Naive thymus-derived CD8-positive, alpha-beta T cell (primary cell): ENCODE measurements around the gene CNOT2. TPM values are rescaled to one million over a fixed set of nuclear protein-coding genes. Genes with fewer than 3 reads are reported as not detected.
A peak's percentile ranks its signal among the peaks of the same experiment; 100 is the strongest.

Source experiments
- ATAC-seq, 2 donors: fragments of 150-1000 bp; cut with Tn5 transposase in 1 of 2; sonication (Bioruptor Pico), chemical (Tn5 transposase) in 1 of 2; 1 replicate in 1 of 2; 2 replicates in 1 of 2; pipeline ENCODE4 v1.10.0; 2021; ENCODE audit warnings: mild to moderate bottlenecking in 2 of 2, moderate library complexity in 2 of 2
- POLR2A ChIA-PET: fragments of 350-600 bp; sonication (Branson Sonifier 250); formaldehyde crosslinking; loops from one replicate; lab custom pipeline; 2021; ENCODE audit warnings: antibody characterized with exemption; lab: Charles Lee
- DNase-seq, 10 donors: peaks; one replicate each; pipeline versions ENCODE4 v3.0.0 to v3.0.0-alpha.2; 2020 to 2022
- H3K27ac Mint-ChIP-seq, 10 donors: one replicate each; pipeline ENCODE4 v1.8.0; 2020 to 2022; ENCODE audit warnings: mild to moderate bottlenecking in 10 of 10, mixed read lengths in 10 of 10, moderate library complexity in 4 of 10, inconsistent platforms in 1 of 10
- H3K27me3 Mint-ChIP-seq, 5 donors: one replicate each; pipeline ENCODE4 v1.8.0; 2021 to 2022; ENCODE audit warnings: mixed read lengths in 5 of 5
- H3K36me3 Mint-ChIP-seq, 3 donors: one replicate each; pipeline ENCODE4 v1.8.0; 2020 to 2022; ENCODE audit warnings: mixed read lengths in 3 of 3, mild to moderate bottlenecking in 2 of 3, inconsistent platforms in 1 of 3
- H3K4me1 Mint-ChIP-seq, 4 donors: one replicate each; pipeline ENCODE4 v1.8.0; 2021 to 2022; ENCODE audit warnings: mixed read lengths in 4 of 4
- H3K4me3 Mint-ChIP-seq, 10 donors: one replicate each; pipeline ENCODE4 v1.8.0; 2020 to 2022; ENCODE audit warnings: mild to moderate bottlenecking in 10 of 10, mixed read lengths in 10 of 10, moderate library complexity in 6 of 10, inconsistent platforms in 1 of 10
- H3K9me3 Mint-ChIP-seq, 9 donors: one replicate each; pipeline ENCODE4 v1.8.0; 2020 to 2022; ENCODE audit warnings: mixed read lengths in 9 of 9, mild to moderate bottlenecking in 3 of 9, inconsistent platforms in 1 of 9, moderate library complexity in 1 of 9
- polyA plus RNA-seq, 3 donors: library from polyadenylated mRNA; unstranded; fragments of 300-500 nt; fragmentation: Illumina TruSeq; gene quantifications; one replicate each; pipeline ENCODE4 v1.2.3, GENCODE V29; 2021
- total RNA-seq, 8 experiments: library from RNA in 2 of 8; stranded (reverse) in 2 of 8; gene quantifications; one replicate each; pipeline ENCODE4 v1.2.3 and lab custom pipeline; 2021 to 2026

CNOT2 gene
- total and polyA plus RNA-seq, 5 experiments from 2014 or later, result 110 to 143 (median 124) TPM

DNA sequence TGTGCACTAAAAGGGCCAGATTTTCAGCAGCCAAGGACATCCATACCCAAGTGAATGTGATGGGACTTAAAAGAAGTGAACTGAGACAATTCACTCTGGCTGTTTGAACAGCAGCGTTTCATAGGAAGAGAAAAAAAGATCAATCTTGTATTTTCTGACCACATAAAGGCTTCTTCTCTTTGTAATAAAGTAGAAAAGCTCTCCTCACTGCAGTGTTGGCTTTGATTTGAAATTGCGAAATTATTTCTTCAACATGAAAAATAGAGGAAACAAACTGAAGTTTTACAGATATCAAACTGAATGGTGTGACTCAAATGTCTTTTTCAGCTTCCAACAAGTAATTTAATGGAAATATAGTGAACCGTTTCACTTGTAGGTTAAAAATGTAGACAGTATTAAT, 111.6 kb downstream of the CNOT2 start:
- peak overlapping the region in 7 of 10 donors; percentile 46 to 89 (median 60) for H3K27ac Mint-ChIP-seq
- peak; percentile 65 to 70 for ATAC-seq

DNA sequence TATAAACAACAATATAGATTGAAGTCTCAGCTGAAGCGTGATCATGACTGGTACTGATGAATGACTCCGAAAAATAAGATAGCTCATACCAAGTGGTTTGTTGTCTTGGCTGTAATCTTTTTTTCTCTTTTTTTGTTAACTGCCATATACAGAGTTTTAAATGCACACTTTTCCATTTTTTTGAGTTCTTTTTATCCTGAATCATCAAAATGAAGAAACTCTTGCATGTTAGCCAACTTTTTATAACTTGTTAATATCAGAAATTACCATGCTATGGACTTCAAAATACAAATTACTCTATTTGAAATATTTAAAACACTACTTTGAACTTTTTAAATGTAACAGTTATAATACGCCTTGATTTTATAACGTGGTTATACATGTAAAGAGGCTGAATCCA, 112.7 kb downstream of the CNOT2 start:
- ATAC-seq (no peak), DNase-seq (no peak)
- POLR2A ChIA-PET, result interaction anchor here (1.7 kb wide), 1 partner anchor 10 kb away, joined by 7 read pairs; the partner anchor contains the start of gene KCNMB4
- Mint-ChIP-seq H3K9me3 (no peaks in the 10 kb centered on the region), H3K36me3 (peaks cover 0 to 28% (median 9%) of the 10 kb centered on the region in 3 donors), H3K4me3 (no peak overlapping the region), H3K4me1 (peaks cover 6 to 19% (median 15%) of the 10 kb centered on the region in 4 donors), H3K27ac (no peak overlapping the region), H3K27me3 (no peaks in the 10 kb centered on the region)

More for the DNA sequence above, 111.6 kb downstream of the CNOT2 start:
- peak in 2 of 10 donors; percentile 36 to 41 for DNase-seq
- Mint-ChIP-seq H3K4me3 (peak overlapping the region in 4 of 10 donors; percentile 2 to 23 (median 16)), H3K36me3 (peaks cover 0 to 28% (median 9%) of the 10 kb centered on the region in 3 donors), H3K27me3 (no peaks in the 10 kb centered on the region), H3K9me3 (no peaks in the 10 kb centered on the region), H3K4me1 (peaks cover 6 to 19% (median 15%) of the 10 kb centered on the region in 4 donors)
- POLR2A ChIA-PET, result no interaction called here

DNA sequence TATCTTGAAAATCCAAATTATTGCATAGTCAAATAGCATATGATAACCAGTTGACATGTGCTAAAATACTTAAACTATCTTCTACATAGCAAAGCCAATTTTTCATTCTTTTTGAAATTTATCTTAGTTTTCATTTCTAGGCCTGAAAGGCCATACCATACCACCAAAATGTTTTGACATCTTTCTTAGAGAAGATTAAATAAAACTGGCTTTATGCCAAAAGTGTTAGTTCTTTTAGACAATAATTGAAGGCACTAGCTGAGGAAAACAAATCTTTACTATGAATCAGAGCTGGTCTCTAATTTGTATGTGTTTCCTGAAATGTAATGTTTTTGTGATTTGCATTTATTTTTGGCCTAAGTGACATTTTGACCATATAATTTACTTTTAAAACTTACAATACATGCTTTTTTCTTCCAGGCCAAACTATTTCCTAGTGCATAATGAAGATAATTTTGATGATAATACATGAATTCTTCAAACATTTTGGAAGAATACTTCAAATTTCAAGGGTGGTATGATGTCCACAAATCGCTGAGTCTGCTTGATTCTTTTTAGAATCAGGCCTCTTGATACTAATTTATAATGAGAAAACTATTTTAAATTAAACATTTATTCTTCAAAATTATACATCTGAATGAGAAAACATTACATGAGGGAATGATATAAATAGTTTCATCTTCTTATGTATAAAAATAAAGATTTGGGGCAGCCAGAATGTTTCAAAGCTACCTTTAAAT, 116.4 kb downstream of the CNOT2 start:
- POLR2A ChIA-PET, result no interaction called here
- ATAC-seq (no peak), DNase-seq (no peak)
- Mint-ChIP-seq H3K27me3 (peaks cover 0 to 2% (median 0%) of the 10 kb centered on the region in 5 donors), H3K4me1 (peaks cover 5 to 16% (median 9%) of the 10 kb centered on the region in 4 donors), H3K36me3 (peaks cover 0 to 8% (median under 1%) of the 10 kb centered on the region in 3 donors), H3K27ac (no peak overlapping the region), H3K4me3 (no peak overlapping the region), H3K9me3 (no peaks in the 10 kb centered on the region)

DNA sequence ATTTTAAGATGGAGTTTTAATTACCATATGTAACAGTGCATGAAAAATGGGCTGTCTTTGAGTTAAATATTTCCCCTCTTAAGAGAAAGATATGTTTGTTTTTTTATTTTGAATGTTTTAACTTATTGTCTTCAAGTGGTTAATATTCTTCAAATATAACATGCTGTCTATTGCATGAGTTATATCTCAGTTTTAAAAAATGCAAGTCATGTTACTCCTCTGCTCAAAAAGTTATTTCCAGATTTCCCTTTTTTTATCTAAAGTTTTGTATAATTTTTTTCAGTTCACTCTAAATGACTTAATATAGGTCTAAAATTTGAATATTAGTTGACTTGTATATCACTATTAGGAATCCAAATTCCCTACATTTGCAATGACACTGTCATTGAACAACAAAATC, 117.0 kb downstream of the CNOT2 start:
- no peak for ATAC-seq
- POLR2A ChIA-PET, result no interaction called here
- Mint-ChIP-seq H3K9me3 (no peaks in the 10 kb centered on the region), H3K4me3 (no peak overlapping the region), H3K27me3 (peaks cover 0 to 4% (median 0%) of the 10 kb centered on the region in 5 donors), H3K36me3 (peaks cover 0 to 3% (median 0%) of the 10 kb centered on the region in 3 donors), H3K27ac (no peak overlapping the region), H3K4me1 (peaks cover 4 to 18% (median 10%) of the 10 kb centered on the region in 4 donors)
- no peak for DNase-seq

DNA sequence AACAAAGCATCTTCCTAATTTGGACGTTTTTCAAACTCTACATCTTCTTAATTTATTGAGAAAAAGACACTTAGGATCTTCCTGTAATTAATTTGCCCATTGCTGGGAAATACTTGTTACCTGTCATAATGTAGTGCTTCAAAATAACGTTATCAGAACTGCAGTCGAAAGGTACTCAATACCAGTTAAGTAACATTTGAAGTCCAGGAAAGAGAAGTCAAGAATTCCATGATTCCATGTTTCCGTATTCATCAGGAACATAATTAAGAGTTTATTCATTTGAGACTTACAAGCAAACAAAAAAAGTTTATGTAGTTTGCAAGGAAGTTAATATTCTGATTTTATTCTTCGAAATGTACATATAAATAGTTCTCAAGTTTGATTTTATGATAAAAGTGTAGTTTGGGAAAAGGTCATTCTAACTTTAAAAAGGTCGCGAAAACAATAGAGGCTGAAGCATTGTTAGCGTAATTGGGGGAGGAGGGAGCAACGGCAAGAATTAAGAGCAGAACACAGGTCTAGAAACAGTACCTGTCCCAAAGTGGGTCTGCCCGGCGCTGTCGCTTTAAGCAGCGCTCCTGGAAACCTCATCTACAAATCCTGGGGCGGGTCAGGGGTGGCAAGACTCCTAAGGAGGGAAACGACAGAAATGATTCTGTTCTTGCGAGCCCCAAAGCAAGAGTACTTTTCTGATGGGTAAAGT, 121.6 kb downstream of the CNOT2 start:
- POLR2A ChIA-PET, result interaction anchor here (1.6 to 1.8 kb wide), 2 partner anchors 8 to 16 kb away, joined by 7 to 8 read pairs; no protein-coding TSS in a partner anchor
- H3K27me3 Mint-ChIP-seq, result peaks cover 0 to 4% (median 0%) of the 10 kb centered on the region in 5 donors
- no peaks in the 10 kb centered on the region for H3K36me3 Mint-ChIP-seq
- H3K27ac Mint-ChIP-seq, result peak overlapping the region in 6 of 10 donors; percentile 8 to 83 (median 46)
- ATAC-seq (no peak), DNase-seq (no peak)
- H3K4me3 Mint-ChIP-seq, result peak overlapping the region; percentile 74 to 100 (median 82)
- H3K9me3 Mint-ChIP-seq, result no peaks in the 10 kb centered on the region
- H3K4me1 Mint-ChIP-seq, result peaks cover 7 to 34% (median 28%) of the 10 kb centered on the region in 4 donors

DNA sequence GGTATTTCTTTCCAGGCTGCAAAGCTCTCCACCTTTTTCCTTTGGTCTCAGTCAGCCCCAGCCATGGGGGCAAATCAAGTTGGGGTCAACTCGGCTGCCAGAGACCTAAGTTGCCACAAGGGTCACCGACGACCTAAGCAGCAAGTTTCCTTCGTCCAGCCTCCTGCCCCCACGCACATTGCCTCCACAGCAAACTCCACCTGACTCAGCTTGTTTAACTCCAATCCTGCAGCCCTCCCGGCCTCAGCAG, 122.1 kb downstream of the CNOT2 start:
- DNase-seq, result no peak
- H3K4me3 Mint-ChIP-seq, result peak overlapping the region; percentile 74 to 100 (median 82)
- peaks cover 0 to 4% (median 0%) of the 10 kb centered on the region in 5 donors for H3K27me3 Mint-ChIP-seq
- no peaks in the 10 kb centered on the region for H3K9me3 Mint-ChIP-seq
- no peak for ATAC-seq
- peak overlapping the region in 4 of 10 donors; percentile 8 to 77 (median 31) for H3K27ac Mint-ChIP-seq
- POLR2A ChIA-PET, result interaction anchor here (1.6 to 1.8 kb wide), 2 partner anchors 8 to 17 kb away, joined by 7 to 8 read pairs; no protein-coding TSS in a partner anchor
- peaks cover 7 to 34% (median 28%) of the 10 kb centered on the region in 4 donors for H3K4me1 Mint-ChIP-seq
- H3K36me3 Mint-ChIP-seq, result no peaks in the 10 kb centered on the region

DNA sequence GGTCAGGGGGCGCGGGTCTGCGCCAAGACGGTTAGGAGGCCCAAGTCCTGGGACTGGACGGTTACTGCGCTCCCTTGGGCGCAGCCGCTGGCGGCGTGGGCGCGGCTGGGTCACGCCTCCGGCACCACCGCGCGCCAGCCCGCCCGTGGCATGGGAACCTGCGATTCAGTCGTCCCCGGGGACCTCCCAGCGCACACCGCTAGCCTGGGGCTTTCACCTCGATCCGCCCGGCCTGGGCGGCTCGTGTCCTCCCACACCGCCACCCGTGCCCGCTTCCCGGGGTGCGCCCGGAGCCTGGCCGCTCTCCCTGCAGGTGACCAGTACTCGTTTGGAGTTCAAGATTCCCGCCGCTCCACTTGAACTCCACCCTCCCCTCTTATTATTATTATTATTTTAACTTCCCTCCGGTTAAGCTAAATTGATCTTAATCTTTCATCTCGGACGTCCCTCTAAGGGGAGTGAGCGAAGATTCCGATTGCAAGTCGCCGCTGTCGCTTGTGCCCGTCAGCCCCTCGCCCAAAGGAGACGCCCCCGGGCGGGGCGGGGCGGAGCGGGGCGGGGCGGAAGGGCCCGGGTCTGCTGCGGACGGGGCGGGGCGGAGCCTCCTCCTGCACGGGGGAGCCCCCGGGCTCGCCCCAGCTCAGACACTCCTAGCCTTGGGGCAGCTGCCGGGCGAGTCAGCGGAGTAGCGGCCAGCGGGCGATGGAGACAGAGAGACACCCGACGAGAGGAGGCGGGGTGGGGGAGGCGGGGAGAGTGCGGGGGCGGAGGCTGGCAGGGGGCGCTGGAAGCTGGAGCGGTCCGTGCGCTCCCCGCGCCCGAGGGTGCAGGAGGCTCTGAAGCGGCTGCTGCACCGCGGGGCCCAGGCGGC, 122.7 kb downstream of the CNOT2 start, which contains the start of gene KCNMB4:
Gene KCNMB4, plus strand, starts transcription at position 643 of the 871 bp plus-strand sequence. CDS start 445 bp downstream, outside the sequence.
- Mint-ChIP-seq H3K9me3 (no peaks in the 10 kb centered on the region), H3K36me3 (no peaks in the 10 kb centered on the region), H3K27me3 (peaks cover 0 to 4% (median 0%) of the 10 kb centered on the region in 5 donors), H3K4me3 (peak within 1 kb of the TSS; percentile 92 to 100 (median 95)), H3K4me1 (peaks cover 7 to 34% (median 28%) of the 10 kb centered on the region in 4 donors), H3K27ac (peak within 1 kb of the TSS; percentile 84 to 95 (median 92))
- POLR2A ChIA-PET, result interaction anchor here (0.9 to 2.7 kb wide), 6 partner anchors 9 to 1036 kb away, joined by 3 to 18 read pairs (median 6); partner anchors contain the start of gene CNOT2
- DNase-seq (peak; percentile 37 to 82 (median 67)), ATAC-seq (peak; percentile 65 to 71)

DNA sequence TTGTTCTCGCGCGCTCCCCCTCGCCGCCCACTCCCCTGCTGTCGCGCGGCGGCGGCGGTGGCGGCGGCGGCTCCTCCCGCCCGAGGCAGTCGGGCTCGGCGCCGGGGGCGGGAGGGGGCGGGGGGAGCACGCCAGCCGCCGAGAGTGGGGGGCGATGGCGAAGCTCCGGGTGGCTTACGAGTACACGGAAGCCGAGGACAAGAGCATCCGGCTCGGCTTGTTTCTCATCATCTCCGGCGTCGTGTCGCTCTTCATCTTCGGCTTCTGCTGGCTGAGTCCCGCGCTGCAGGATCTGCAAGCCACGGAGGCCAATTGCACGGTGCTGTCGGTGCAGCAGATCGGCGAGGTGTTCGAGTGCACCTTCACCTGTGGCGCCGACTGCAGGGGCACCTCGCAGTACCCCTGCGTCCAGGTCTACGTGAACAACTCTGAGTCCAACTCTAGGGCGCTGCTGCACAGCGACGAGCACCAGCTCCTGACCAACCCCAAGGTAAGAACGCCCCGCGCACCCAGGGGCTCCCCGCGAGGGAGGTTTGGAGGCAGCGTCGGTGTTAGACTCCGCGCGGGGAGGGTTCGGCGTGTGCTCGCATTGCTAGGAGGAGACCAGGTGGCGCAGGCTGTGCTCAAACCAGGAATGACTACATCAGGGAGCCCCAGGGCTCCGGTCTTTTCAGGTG, 123.5 kb downstream of the CNOT2 start:
- DNase-seq, result peak; percentile 55 to 86 (median 68)
- Mint-ChIP-seq H3K9me3 (no peaks in the 10 kb centered on the region), H3K4me1 (peaks cover 10 to 34% (median 28%) of the 10 kb centered on the region in 4 donors), H3K27me3 (peaks cover 0 to 4% (median 0%) of the 10 kb centered on the region in 5 donors), H3K27ac (peak overlapping the region; percentile 84 to 95 (median 92)), H3K36me3 (no peaks in the 10 kb centered on the region), H3K4me3 (peak overlapping the region; percentile 92 to 100 (median 95))
- ATAC-seq, result peak; percentile 69 to 78
- POLR2A ChIA-PET, result interaction anchor here (0.9 to 2.7 kb wide), 6 partner anchors 10 to 1037 kb away, joined by 3 to 18 read pairs (median 4); partner anchors contain the start of gene CNOT2

DNA sequence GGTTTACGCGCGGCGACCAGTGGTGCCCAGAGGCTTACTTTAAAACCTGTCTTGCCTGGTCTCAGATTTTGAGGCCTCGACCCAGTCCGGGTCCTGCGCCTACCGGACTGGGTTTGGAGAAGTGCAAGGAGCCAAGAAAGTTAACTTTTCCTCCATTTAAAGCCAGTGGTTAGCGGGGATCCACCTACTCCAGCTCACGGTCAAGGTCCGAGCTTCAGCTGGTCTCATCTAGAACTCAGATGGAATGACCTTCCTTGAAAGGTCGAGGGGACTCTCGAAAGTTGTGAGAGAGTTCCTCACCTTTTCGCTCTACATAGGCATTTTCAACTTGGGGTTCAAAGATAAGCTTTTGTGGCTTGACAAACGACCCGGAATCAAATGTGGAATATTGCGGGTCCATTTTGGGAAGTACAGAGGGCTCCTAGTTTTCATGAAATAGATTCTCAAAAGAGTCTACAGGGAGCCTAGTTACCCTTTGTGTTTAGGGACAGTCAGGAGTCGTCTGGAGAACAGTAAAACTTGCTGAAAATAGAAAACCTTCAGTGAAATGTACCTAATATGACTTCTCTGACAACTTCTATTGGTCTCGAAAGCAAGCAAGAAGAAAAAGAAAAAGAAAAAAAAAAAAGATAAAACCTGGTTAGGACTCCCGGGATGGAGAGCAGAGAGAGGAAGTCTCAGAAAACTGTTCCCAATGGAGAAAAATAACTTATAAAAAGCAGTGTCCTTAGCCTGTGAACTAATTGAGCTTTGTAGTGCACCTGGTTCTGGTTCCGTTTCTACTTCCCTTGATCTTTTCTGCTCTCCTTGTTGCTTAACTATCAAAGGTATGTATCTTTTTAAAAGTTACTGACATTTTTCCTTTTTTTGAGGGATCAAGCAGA, 124.3 kb downstream of the CNOT2 start:
- no peaks in the 10 kb centered on the region for H3K9me3 Mint-ChIP-seq
- H3K36me3 Mint-ChIP-seq, result no peaks in the 10 kb centered on the region
- H3K4me3 Mint-ChIP-seq, result peak overlapping the region; percentile 92 to 100 (median 95)
- H3K27me3 Mint-ChIP-seq, result peaks cover 0 to 4% (median 0%) of the 10 kb centered on the region in 5 donors
- peaks cover 13 to 39% (median 28%) of the 10 kb centered on the region in 4 donors for H3K4me1 Mint-ChIP-seq
- peak overlapping the region; percentile 1 to 95 (median 92) for H3K27ac Mint-ChIP-seq
- POLR2A ChIA-PET, result interaction anchor here (0.7 to 2.7 kb wide), 4 partner anchors 62 to 1433 kb away, joined by 3 to 18 read pairs (median 4); partner anchors contain the start of gene CNOT2
- no peak for DNase-seq
- ATAC-seq, result no peak

DNA sequence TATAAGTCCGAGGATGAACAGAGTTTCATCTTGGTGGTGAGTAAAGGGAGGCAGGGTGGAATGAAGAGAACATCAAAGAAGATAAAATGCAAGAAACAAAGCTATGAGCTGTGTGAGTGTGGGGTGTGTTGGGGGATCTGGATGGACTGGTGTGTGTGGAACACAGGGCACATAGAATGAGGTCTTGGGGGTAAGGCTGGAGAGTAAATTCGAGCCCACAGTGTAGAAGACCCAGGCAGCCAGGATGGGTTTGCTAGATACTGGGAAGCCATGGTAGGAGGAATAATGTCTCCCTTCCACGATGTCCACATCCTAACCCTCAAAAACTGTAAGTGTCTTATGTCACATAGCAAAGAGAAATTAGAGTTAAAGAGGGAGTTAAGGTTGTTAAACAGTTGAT, 129.6 kb downstream of the CNOT2 start:
- no peaks in the 10 kb centered on the region for H3K27me3 Mint-ChIP-seq
- no peaks in the 10 kb centered on the region for H3K9me3 Mint-ChIP-seq
- no peak for ATAC-seq
- H3K27ac Mint-ChIP-seq, result no peak overlapping the region
- no peaks in the 10 kb centered on the region for H3K36me3 Mint-ChIP-seq
- peaks cover under 1 to 17% (median 6%) of the 10 kb centered on the region in 4 donors for H3K4me1 Mint-ChIP-seq
- POLR2A ChIA-PET, result no interaction called here
- H3K4me3 Mint-ChIP-seq, result no peak overlapping the region
- no peak for DNase-seq
